ENCODE data around the gene ROM1. TPM values are rescaled to one million over a fixed set of nuclear protein-coding genes. Genes with fewer than 3 reads are reported as not detected.
A peak's percentile ranks its signal among the peaks of the same experiment; 100 is the strongest.

Gene ROM1
- polyA plus RNA-seq, 3 donors, result 0.51 to 1.4 (median 0.75) TPM

DNA sequence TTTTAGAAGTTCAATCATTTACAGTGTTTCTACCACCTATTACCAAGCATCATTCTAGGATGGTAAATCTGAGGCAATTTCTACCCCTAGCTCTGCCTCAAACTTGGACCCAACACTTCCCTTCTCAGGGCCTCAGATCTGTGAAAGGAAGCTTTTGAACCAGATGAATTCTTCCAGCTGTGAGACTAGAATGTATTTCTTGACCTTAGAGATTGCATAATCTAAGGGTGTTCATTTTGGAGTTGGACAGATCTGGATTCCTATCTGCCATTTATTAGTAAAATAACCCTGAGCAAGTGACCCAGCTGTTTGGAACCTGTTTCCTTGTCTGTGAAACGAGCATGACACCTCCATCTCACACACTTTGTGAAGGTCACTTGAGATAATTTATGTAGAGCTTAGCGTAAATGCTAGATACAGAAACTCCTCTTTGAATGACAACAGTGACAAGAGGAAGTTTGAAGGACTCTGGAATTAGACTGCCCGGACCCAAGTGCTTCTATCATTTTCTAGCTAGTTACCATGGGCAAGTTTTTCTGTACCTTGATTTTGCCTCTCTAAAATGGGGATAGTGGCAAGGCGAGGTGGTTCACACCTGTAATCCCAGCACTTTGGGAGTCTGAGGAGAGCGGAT is 43.9 kb downstream of the ROM1 start:
- Histone ChIP-seq H3K27me3 (ENCODE audit: control insufficient read depth in 2 of 2, insufficient read depth in 2 of 2, low read length in 2 of 2) (no peaks in the 10 kb centered on the region), H3K79me2 (ENCODE audit: insufficient read depth, low read length) (peaks cover 13% of the 10 kb centered on the region), H3K27ac (ENCODE audit: low read depth in 1 of 2, low read length in 2 of 2) (no peak overlapping the region), H3K36me3 (replicated peaks in 1 of 2; ENCODE audit: control insufficient read depth in 1 of 2, insufficient read depth in 2 of 2, low read length in 2 of 2) (peaks cover 0 to 5% of the 10 kb centered on the region in 2 donors), H2AFZ (ENCODE audit: insufficient read depth, low read depth, low read length, poor library complexity, severe bottlenecking) (peak overlapping the region; percentile 43), H3K4me2 (replicated peaks; ENCODE audit: extremely low read depth, low read length, poor library complexity, severe bottlenecking) (no peak overlapping the region), H3K9ac (ENCODE audit: insufficient read depth, low read length, poor library complexity, severe bottlenecking) (no peak overlapping the region), H4K20me1 (ENCODE audit: insufficient read depth, low read length) (no peaks in the 10 kb centered on the region), H3K9me3 (replicated peaks in 1 of 2; ENCODE audit: control insufficient read depth in 1 of 2, insufficient read depth in 1 of 2, low read length in 2 of 2) (no peaks in the 10 kb centered on the region), H3K4me1 (ENCODE audit: control insufficient read depth in 1 of 2, insufficient read depth in 2 of 2, low read length in 2 of 2) (peaks cover 8 to 10% of the 10 kb centered on the region in 2 donors), H3K4me3 (replicated peaks in 1 of 3; ENCODE audit: low read depth in 2 of 3, low read length in 3 of 3) (no peak overlapping the region)
- WGBS (ENCODE audit: insufficient coverage), result 20% methylated on average over 1 of the region's 5 CpGs
- intact Hi-C loops (cut with micrococcal nuclease), result no loop called here
- DNase-seq, result no peak
- TF ChIP-seq CTCF (IDR thresholded peaks at IDR 0.05), result no peak
- Mint-ChIP-seq H3K27me3 (ENCODE audit: low read depth in 3 of 3) (peaks cover 0 to 3% (median 0%) of the 10 kb centered on the region in 3 donors), H3K4me1 (peaks cover 20% of the 10 kb centered on the region), H3K9me3 (no peaks in the 10 kb centered on the region), H3K4me3 (no peak overlapping the region), H3K36me3 (peaks cover 1 to 8% of the 10 kb centered on the region in 2 donors), H3K27ac (peak overlapping the region in 1 of 7 donors; percentile 61)

GRCh38 chr11:62664405-62665074 is 51.5 kb downstream of the ROM1 start:
- DNase-seq, result peak in 1 of 3 donors; percentile 33
- peak overlapping the region; percentile 66 to 86 for H3K27ac ChIP-seq (ENCODE audit: low read depth in 1 of 2, low read length in 2 of 2)
- H3K9ac ChIP-seq (ENCODE audit: insufficient read depth, low read length, poor library complexity, severe bottlenecking), result peak overlapping the region; percentile 78
- Mint-ChIP-seq H3K27ac (peak overlapping the region; percentile 80 to 94 (median 93)), H3K4me1 (peaks cover 40% of the 10 kb centered on the region), H3K4me3 (peak overlapping the region; percentile 92 to 97), H3K27me3 (ENCODE audit: low read depth in 3 of 3) (no peaks in the 10 kb centered on the region), H3K9me3 (no peaks in the 10 kb centered on the region), H3K36me3 (peaks cover 14 to 36% of the 10 kb centered on the region in 2 donors)
- 5% methylated on average over 32 of the region's 36 CpGs for WGBS (ENCODE audit: insufficient coverage)
- H3K36me3 ChIP-seq (replicated peaks in 1 of 2; ENCODE audit: control insufficient read depth in 1 of 2, insufficient read depth in 2 of 2, low read length in 2 of 2), result peaks cover 10 to 27% of the 10 kb centered on the region in 2 donors
- H3K9me3 ChIP-seq (replicated peaks in 1 of 2; ENCODE audit: control insufficient read depth in 1 of 2, insufficient read depth in 1 of 2, low read length in 2 of 2), result no peaks in the 10 kb centered on the region
- H3K79me2 ChIP-seq (ENCODE audit: insufficient read depth, low read length), result peaks cover 53% of the 10 kb centered on the region
- H3K4me3 ChIP-seq (replicated peaks in 1 of 3; ENCODE audit: low read depth in 2 of 3, low read length in 3 of 3), result peak overlapping the region; percentile 70 to 99 (median 99)
- H3K27me3 ChIP-seq (ENCODE audit: control insufficient read depth in 2 of 2, insufficient read depth in 2 of 2, low read length in 2 of 2), result no peaks in the 10 kb centered on the region
- peak overlapping the region; percentile 95 for H2AFZ ChIP-seq (ENCODE audit: insufficient read depth, low read depth, low read length, poor library complexity, severe bottlenecking)
- intact Hi-C loops (cut with micrococcal nuclease), result loop anchor here in 1 of 2 donors (2.0 kb wide), 1 partner anchor 14 kb away; the partner anchor contains the start of gene UBXN1
- H3K4me2 ChIP-seq (replicated peaks; ENCODE audit: extremely low read depth, low read length, poor library complexity, severe bottlenecking), result peak overlapping the region; percentile 90
- peaks cover 18% of the 10 kb centered on the region for H4K20me1 ChIP-seq (ENCODE audit: insufficient read depth, low read length)
- no peak for TF ChIP-seq CTCF (IDR thresholded peaks at IDR 0.05)
- H3K4me1 ChIP-seq (ENCODE audit: control insufficient read depth in 1 of 2, insufficient read depth in 2 of 2, low read length in 2 of 2), result peaks cover 24 to 28% of the 10 kb centered on the region in 2 donors

Small RNAs within 50 kb of the gene (small RNA-seq; reads per million reads assigned to genes)
- not detected for gene AP001458.1 (ENCODE audit: insufficient read length, low read depth)
- gene MIR6747 (ENCODE audit: insufficient read length, low read depth), result not detected

Other genes starting within 250 kb of the ROM1 start
- not detected for gene SCGB1A1, start 194.2 kb upstream of the ROM1 start, polyA plus RNA-seq
- gene AHNAK, start 66.5 kb upstream of the ROM1 start, polyA plus RNA-seq, result 100 to 1,000 TPM in 2 of 3 donors, 10 to 100 TPM in 1; 80.0 to 201 (median 103) TPM
- gene EEF1G, start 39.4 kb upstream of the ROM1 start, polyA plus RNA-seq, result 100 to 1,000 TPM; 490 to 603 (median 491) TPM
- gene TUT1, start 21.7 kb upstream of the ROM1 start, polyA plus RNA-seq, result 10 to 100 TPM in 1 of 3 donors, 1 to 10 TPM in 2; 1.8 to 16.3 (median 2.1) TPM
- 10 to 100 TPM; 14.0 to 38.6 (median 17.6) TPM for gene MTA2, start 11.4 kb upstream of the ROM1 start, polyA plus RNA-seq
- 100 to 1,000 TPM in 1 of 3 donors, 10 to 100 TPM in 1, 1 to 10 TPM in 1; 7.2 to 131 (median 10.6) TPM for gene EML3, start 482 bp upstream of the ROM1 start, polyA plus RNA-seq
- gene B3GAT3, start 8.7 kb downstream of the ROM1 start, polyA plus RNA-seq, result 10 to 100 TPM; 18.5 to 44.9 (median 19.0) TPM
- gene GANAB, start 33.4 kb downstream of the ROM1 start, polyA plus RNA-seq, result 100 to 1,000 TPM in 2 of 3 donors, 10 to 100 TPM in 1; 99.7 to 116 (median 109) TPM
- 10 to 100 TPM in 1 of 3 donors, 1 to 10 TPM in 2; 4.2 to 16.0 (median 9.9) TPM for gene INTS5, start 40.0 kb downstream of the ROM1 start, polyA plus RNA-seq
- gene C11orf98, start 52.0 kb downstream of the ROM1 start, polyA plus RNA-seq, result 10 to 100 TPM; 25.9 to 78.2 (median 74.6) TPM
- 1 to 10 TPM in 2 of 3 donors, under 1 TPM in 1; 0.73 to 4.9 (median 1.4) TPM for gene CSKMT, start 52.1 kb downstream of the ROM1 start, polyA plus RNA-seq
- 1 to 10 TPM; 3.3 to 7.9 (median 7.2) TPM for gene UQCC3, start 58.4 kb downstream of the ROM1 start, polyA plus RNA-seq
- gene LBHD1, start 59.0 kb downstream of the ROM1 start, polyA plus RNA-seq, result 1 to 10 TPM; 1.9 to 9.1 (median 2.9) TPM
- 100 to 1,000 TPM in 2 of 3 donors, 10 to 100 TPM in 1; 93.9 to 147 (median 106) TPM for gene UBXN1, start 65.8 kb downstream of the ROM1 start, polyA plus RNA-seq
- gene LRRN4CL, start 76.3 kb downstream of the ROM1 start, polyA plus RNA-seq, result not detected
- gene BSCL2, start 94.2 kb downstream of the ROM1 start, polyA plus RNA-seq, result 10 to 100 TPM; 43.5 to 65.7 (median 63.3) TPM
- gene GNG3, start 94.4 kb downstream of the ROM1 start, polyA plus RNA-seq, result under 1 TPM in 1 of 3 donors, not detected in 2; 0.23 TPM
- 10 to 100 TPM in 1 of 3 donors, under 1 TPM in 2; 0.33 to 13.8 (median 0.88) TPM for gene HNRNPUL2, start 114.2 kb downstream of the ROM1 start, polyA plus RNA-seq
- 10 to 100 TPM; 17.9 to 21.6 (median 20.4) TPM for gene TTC9C, start 115.2 kb downstream of the ROM1 start, polyA plus RNA-seq
- 1 to 10 TPM; 1.7 to 4.5 (median 2.0) TPM for gene ZBTB3, start 140.9 kb downstream of the ROM1 start, polyA plus RNA-seq
- gene POLR2G, start 148.3 kb downstream of the ROM1 start, polyA plus RNA-seq, result 100 to 1,000 TPM; 162 to 243 (median 231) TPM
- 10 to 100 TPM in 1 of 3 donors, 1 to 10 TPM in 2; 5.1 to 35.5 (median 5.3) TPM for gene TAF6L, start 158.1 kb downstream of the ROM1 start, polyA plus RNA-seq
- gene TMEM179B, start 174.1 kb downstream of the ROM1 start, polyA plus RNA-seq, result 100 to 1,000 TPM in 2 of 3 donors, 10 to 100 TPM in 1; 95.8 to 236 (median 220) TPM
- gene TMEM223, start 178.7 kb downstream of the ROM1 start, polyA plus RNA-seq, result 10 to 100 TPM in 2 of 3 donors, 1 to 10 TPM in 1; 5.7 to 20.4 (median 19.6) TPM
- gene NXF1, start 192.2 kb downstream of the ROM1 start, polyA plus RNA-seq, result 100 to 1,000 TPM in 1 of 3 donors, 10 to 100 TPM in 2; 50.1 to 748 (median 70.6) TPM
- 10 to 100 TPM; 36.4 to 39.6 (median 38.5) TPM for gene STX5, start 218.8 kb downstream of the ROM1 start, polyA plus RNA-seq
- under 1 TPM in 1 of 3 donors, not detected in 2; 0.74 TPM for gene TEX54, start 219.6 kb downstream of the ROM1 start, polyA plus RNA-seq
- 10 to 100 TPM; 14.2 to 52.5 (median 18.4) TPM for gene WDR74, start 226.3 kb downstream of the ROM1 start, polyA plus RNA-seq

Data from CD14-positive monocyte (primary cell).